ACC112 (cell line): Measurements from ENCODE around the gene SLC25A30.
"Not testable (repeated sequence)": the region's sequence is repeated elsewhere in the genome, so short reads cannot be mapped to it uniquely, and the experiment has no call there.

Experiments used
- H2AFZ ChIP-seq: fragments of 200-600 bp; sonication (generic); one replicate; pipeline ENCODE4 v1.6.0; 2017; ENCODE audit warnings: antibody characterized with exemption, low read length; ENCODE audit not compliant: unreplicated experiment
- H3K27ac ChIP-seq: fragments of 200-600 bp; sonication (generic); 2 replicates; pipeline ENCODE4 v1.5.1; 2014; ENCODE audit warnings: low read depth, mild to moderate bottlenecking, antibody characterized with exemption, low read length, moderate library complexity
- H3K27me3 ChIP-seq: fragments of 200-600 bp; sonication (generic); 2 replicates; pipeline ENCODE4 v1.6.1; 2014; ENCODE audit warnings: mild to moderate bottlenecking, antibody characterized with exemption, low read length, moderate library complexity, mixed read lengths; ENCODE audit not compliant: insufficient read depth
- H3K36me3 ChIP-seq: fragments of 200-600 bp; sonication (generic); 2 replicates; pipeline ENCODE4 v1.6.1; 2016; ENCODE audit warnings: mild to moderate bottlenecking, antibody characterized with exemption, low read length, moderate library complexity, mixed read lengths; ENCODE audit not compliant: insufficient read depth
- H3K4me1 ChIP-seq: fragments of 200-600 bp; sonication (generic); one replicate; pipeline ENCODE4 v1.6.1; 2016; ENCODE audit warnings: low read length, mixed read lengths; ENCODE audit not compliant: insufficient read depth, unreplicated experiment, control insufficient read depth
- H3K4me3 ChIP-seq: fragments of 200-600 bp; sonication (generic); 2 replicates; pipeline ENCODE4 v1.5.1; 2014; ENCODE audit warnings: mild to moderate bottlenecking, low read depth, low read length
- H3K79me2 ChIP-seq: fragments of 200-600 bp; sonication (generic); one replicate; pipeline ENCODE4 v1.6.0; 2016; ENCODE audit warnings: low read length; ENCODE audit not compliant: control insufficient read depth, unreplicated experiment, insufficient read depth

Gene SLC25A30

DNA sequence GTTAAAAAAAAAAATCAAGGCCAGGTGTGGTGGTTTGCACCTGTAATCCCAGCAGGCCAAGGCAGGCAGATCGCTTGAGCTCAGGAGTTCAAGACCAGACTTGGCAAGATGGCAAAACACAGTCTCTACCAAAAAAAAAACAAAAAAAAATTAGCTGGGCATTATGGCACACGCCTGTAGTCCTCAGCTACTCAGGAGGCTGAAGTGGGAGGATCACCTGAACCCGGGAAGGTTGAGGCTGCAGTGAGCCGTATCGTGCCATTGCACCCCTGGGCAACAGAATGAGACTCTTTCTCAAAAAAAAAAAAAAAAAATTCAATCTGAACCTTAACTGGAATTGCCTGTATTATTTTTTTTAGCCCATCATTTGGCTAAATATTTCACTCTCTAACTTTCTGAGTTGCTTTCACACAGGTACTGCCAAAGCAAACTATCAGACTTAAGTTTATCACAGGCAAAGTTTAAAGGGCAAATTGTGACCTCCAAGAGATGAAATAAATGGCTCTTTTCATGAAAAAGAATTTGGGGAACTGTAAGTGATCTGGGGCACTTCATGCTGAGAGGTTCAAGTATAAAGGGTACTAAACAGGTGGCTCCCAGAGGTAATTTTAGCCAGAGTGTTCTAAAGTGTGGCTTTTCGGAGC, 14.7 kb upstream of the SLC25A30 start:
- Histone ChIP-seq H3K4me1 (no peaks in the 10 kb centered on the region), H3K27me3 (no peaks in the 10 kb centered on the region), H3K4me3 (no peak overlapping the region), H3K27ac (no peak overlapping the region), H2AFZ (no peak overlapping the region), H3K36me3 (no peaks in the 10 kb centered on the region), H3K79me2 (no peaks in the 10 kb centered on the region)

DNA sequence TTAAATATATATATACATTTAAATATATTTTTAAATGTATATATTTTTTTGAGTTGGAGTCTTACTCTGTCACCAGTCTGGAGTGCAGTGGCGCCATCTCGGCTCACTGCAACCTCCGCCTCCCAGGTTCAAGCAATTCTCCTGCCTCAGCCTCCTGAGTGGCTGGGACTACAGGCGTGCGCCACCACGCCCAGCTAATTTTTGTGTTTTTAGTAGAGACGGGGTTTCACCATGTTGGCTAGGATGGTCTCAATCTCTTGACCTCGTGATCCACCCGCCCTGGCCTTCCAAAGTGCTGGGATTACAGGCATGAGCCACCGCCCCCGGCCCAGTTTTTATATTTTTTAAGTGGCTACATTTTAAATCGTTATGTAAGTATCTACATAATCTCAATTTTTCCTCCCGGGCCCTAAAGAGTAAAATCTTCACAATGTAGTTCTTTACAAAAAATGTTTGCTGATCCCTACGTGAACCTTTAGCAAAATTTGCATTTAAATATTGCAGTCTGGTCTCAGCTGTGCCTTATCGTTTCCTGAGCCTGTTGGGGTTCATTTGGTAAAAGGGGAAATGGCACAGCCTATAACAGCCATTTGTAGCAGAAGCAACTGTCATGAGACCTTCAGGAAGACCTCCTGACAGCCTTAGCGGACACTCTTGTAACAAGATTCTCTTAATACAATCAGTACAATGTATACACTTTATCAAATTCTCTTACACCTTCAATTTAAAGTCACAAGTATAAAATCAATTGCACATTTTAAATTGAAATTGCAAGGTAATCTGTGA, 8.1 kb upstream of the SLC25A30 start:
- not testable (repeated sequence) for H3K27me3 ChIP-seq, H3K36me3 ChIP-seq, H3K79me2 ChIP-seq, H3K4me3 ChIP-seq, H3K27ac ChIP-seq, H3K4me1 ChIP-seq
- H2AFZ ChIP-seq: peak overlapping the region; percentile 38

DNA sequence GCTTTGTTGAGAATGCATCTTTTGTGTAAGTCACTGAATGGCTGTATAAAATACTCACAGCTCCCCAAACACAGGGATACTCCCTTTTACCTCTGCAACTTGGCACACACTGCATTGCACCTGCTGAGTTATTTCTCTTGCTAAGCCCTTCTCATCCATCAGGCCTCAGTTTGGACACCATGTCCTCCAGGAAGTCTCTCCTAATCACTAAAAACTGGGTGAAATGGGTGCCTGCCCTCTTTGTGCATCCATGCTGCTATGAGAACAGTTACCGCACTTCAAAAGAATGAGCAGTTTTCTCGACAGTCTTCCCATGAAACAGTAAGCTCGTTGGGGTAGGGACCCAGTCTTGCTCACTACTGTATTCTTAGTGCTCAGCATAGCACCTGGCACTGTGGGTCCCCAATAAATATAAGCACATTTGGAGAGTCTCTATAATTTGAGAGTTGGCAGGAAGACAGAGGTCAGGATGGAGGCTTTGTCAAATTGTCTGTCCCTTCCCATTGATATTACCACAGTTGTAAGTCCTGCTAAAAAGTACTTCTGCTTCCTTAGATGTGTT, 4.6 kb upstream of the SLC25A30 start:
- no peak overlapping the region for H3K27ac ChIP-seq
- no peaks in the 10 kb centered on the region for H3K79me2 ChIP-seq
- no peaks in the 10 kb centered on the region for H3K36me3 ChIP-seq
- no peaks in the 10 kb centered on the region for H3K27me3 ChIP-seq
- no peaks in the 10 kb centered on the region for H3K4me1 ChIP-seq
- no peak overlapping the region for H2AFZ ChIP-seq
- H3K4me3 ChIP-seq: no peak overlapping the region

DNA sequence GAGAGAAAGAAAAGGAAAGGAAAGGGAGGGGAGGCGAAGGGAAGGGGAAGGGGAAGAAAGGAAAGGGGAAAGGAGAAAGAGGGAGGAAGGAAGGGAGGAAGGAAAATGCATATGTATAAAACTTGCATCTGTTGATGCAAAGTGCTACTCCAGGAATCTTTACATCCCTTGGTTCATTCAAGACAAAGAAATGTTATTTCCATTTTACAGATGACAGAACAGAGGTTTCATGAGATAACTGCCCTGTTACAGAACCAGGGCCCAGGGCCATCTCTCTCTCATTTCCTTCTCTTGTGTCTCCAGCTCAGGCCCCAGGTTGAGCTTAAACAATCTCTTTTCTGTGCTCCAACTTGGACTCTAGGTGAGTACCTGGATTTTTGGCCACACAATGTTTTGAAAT, 1.8 kb upstream of the SLC25A30 start:
- Histone ChIP-seq H3K27ac (no peak overlapping the region), H3K4me1 (peaks cover 6% of the 10 kb centered on the region), H3K36me3 (no peaks in the 10 kb centered on the region), H3K27me3 (no peaks in the 10 kb centered on the region), H3K79me2 (peaks cover 7% of the 10 kb centered on the region), H3K4me3 (no peak overlapping the region), H2AFZ (no peak overlapping the region)

DNA sequence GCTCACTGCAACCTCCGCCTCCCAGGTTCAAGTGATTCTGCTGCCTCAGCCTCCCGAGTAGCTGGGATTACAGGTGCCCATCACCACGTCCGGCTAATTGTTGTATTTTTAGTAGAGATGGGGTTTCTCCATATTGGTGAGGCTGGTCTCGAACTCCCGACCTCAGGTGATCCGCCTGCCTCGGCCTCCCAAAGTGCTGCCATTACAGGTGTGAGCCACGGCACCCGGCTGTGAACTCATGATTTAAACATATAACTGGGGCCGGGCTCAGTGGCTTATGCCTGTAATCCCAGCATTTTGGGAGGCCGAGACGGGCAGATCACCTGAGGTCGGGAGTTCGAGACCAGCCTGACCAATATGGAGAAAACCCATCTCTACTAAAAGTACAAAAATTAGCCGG, 1.2 kb upstream of the SLC25A30 start:
- not testable (repeated sequence) for H3K4me1 ChIP-seq, H3K4me3 ChIP-seq, H2AFZ ChIP-seq, H3K36me3 ChIP-seq, H3K27me3 ChIP-seq, H3K79me2 ChIP-seq, H3K27ac ChIP-seq

DNA sequence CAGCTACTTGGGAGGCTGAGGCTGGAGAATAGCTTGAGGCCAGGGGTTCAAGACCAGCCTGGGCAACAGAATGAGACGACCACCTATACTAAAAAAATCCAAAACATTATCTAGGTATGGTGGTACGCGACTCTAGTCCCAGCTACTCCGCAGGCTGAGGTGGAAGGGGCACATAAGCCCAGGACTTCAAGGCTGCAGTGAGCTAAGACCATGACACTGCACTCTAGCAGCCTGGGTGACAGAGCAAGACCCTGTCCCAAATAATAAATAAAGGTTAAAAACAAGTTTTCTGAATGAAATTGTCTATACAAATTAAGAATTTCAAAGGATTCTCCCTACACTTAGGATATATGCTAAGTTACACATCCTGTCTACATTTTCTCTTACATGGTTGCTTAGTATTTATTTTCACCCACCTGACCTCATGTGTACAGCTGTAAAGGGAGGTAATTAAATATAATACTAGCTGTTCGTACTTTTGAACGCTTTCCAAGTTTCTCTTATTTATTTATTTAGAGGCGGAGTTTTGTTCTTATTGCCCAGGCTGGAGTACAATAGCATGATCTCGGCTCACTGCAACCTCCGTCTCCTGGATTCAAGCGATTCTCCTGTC, 1.6 kb downstream of the SLC25A30 start:
- Histone ChIP-seq H3K27ac (peak overlapping the region; percentile 17), H3K79me2 (peaks cover 26% of the 10 kb centered on the region), H3K27me3 (no peaks in the 10 kb centered on the region), H3K4me1 (peaks cover 13% of the 10 kb centered on the region), H2AFZ (peak overlapping the region; percentile 61), H3K4me3 (peak overlapping the region; percentile 82), H3K36me3 (no peaks in the 10 kb centered on the region)

DNA sequence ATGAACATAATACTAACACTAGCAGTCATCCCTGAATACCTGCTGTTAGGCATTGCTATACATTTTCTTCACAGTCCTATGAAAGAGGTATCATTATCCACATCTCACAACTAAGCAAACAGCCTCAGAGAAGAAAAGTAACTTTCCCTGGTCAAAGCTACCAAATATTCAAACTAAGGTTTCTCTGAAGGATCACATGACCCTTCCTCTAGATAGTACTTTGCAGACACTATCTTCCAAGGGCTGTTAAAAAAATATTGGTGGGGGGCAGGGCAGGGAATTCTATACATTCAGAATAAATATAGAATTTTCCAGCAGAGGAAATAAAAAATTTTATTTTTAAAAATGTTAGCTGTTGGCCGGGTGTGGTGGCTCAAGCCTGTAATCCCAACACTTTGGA, 3.1 kb downstream of the SLC25A30 start:
- peak overlapping the region; percentile 56 for H3K27ac ChIP-seq

DNA sequence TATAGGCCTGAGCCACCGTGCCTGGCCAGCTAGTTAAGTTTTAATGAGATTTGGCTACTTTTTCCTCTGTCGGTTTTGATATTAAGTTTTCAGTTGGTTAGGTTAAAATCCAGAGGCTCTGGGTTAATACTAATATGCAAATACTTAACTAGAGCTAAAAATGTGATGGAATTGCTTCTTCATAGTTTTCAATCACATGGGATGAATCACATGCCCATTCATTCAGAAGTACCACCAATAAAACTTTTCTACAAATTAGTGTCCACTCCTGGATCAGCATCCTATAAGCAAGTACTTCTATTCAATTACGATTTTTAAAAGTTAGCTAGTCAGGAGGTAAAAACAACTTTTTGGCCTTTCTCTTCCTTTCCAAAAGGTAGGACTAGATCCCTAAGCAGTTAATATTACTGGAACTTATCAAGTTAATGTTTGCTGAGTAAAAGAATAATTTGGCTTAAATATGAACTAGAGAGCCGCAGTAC, 4.3 kb downstream of the SLC25A30 start:
- H3K4me1 ChIP-seq: peaks cover 13% of the 10 kb centered on the region
- H3K4me3 ChIP-seq: peak overlapping the region; percentile 61
- peaks cover 28% of the 10 kb centered on the region for H3K79me2 ChIP-seq
- peak overlapping the region; percentile 56 for H3K27ac ChIP-seq
- no peak overlapping the region for H2AFZ ChIP-seq
- H3K36me3 ChIP-seq: no peaks in the 10 kb centered on the region; the same call in 1 of the 2 replicates
- no peaks in the 10 kb centered on the region for H3K27me3 ChIP-seq

More for the DNA sequence above, 3.1 kb downstream of the SLC25A30 start:
- Histone ChIP-seq H3K4me3 (peak overlapping the region; percentile 61), H2AFZ (no peak overlapping the region), H3K4me1 (peaks cover 13% of the 10 kb centered on the region), H3K36me3 (no peaks in the 10 kb centered on the region), H3K27me3 (no peaks in the 10 kb centered on the region), H3K79me2 (peaks cover 28% of the 10 kb centered on the region)

DNA sequence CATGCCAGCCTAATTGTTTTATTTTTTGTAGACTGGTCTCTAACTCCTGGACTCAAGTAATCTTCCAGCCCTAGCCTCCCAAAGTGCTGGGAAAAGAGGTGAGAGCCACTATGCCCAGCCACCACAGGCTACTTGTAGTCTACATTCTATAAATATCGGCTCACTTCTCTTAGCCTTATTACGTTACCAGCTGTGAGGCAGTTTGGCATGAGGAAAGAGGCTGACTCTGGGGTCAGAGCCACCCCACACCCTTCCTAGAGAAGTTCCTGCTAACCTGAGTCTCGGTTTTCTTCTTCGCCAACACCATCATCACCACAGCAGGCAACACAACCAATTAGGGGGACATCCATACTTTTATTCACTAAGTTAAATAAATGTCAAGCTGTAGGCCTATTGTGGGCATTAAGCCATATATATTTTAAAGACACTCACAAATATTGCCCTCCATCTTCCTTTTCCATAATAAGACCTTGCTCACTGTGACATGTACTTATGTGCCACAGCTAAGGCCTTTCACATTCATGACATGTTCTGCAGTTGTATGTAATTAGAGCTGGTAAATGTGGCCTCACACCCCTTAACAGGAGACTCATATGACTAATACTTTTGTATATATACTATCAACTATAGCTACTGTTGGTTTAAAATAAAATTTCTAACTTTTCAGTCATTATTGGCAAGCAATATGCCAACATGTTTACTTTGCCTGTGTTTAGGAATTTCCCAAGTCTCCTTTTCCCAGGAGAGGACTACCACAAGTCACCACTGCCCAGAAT, 5.7 kb downstream of the SLC25A30 start:
- H3K79me2 ChIP-seq: peaks cover 28% of the 10 kb centered on the region
- H3K27me3 ChIP-seq: no peaks in the 10 kb centered on the region
- H3K4me1 ChIP-seq: peaks cover 13% of the 10 kb centered on the region
- no peak overlapping the region for H2AFZ ChIP-seq
- H3K36me3 ChIP-seq: peaks cover 6% of the 10 kb centered on the region
- H3K27ac ChIP-seq: no peak overlapping the region
- no peak overlapping the region for H3K4me3 ChIP-seq

DNA sequence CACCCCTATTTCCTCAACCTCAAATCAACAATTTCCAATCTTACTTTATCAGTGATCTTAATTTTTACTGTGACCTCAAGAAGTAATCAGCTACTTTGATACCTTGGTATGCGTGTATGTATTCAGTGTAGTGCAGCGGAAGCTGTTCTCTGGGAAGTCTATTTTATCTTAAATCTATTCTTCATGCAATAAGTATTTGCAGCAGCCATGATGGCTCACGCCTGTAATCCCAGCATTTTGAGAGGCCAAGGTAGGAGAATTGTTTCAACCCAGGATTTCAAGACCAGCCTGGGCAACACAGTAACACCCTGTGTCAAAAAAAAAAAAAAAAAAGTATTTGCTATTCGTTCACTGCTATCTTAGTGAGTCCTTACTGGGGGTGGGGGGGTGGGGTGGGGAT, 6.5 kb downstream of the SLC25A30 start:
- Histone ChIP-seq H3K36me3 (peaks cover 6% of the 10 kb centered on the region), H3K4me3 (no peak overlapping the region), H3K27me3 (no peaks in the 10 kb centered on the region), H3K79me2 (peaks cover 25% of the 10 kb centered on the region), H3K4me1 (peaks cover 10% of the 10 kb centered on the region), H2AFZ (no peak overlapping the region), H3K27ac (no peak overlapping the region)
